ENCODE measurements around the gene STK32C. TPM values are rescaled to one million over a fixed set of nuclear protein-coding genes. Genes with fewer than 3 reads are reported as not detected.

STK32C gene
- total RNA-seq, 1 experiment from 2014 or later: 36.6 TPM

Other genes starting within 250 kb of the STK32C start
- gene JAKMIP3, start 242.0 kb downstream of the STK32C start, total RNA-seq (2014; rRNA removed; shearing (Covaris generic); ENCODE audit: low replicate concordance): 0.07 and 0.99 TPM in 2 replicates
- 16.5 and 22.3 TPM in 2 replicates for gene DPYSL4, start 121.0 kb downstream of the STK32C start, total RNA-seq (2014; rRNA removed; shearing (Covaris generic); ENCODE audit: low replicate concordance)
- 8.3 and 13.7 TPM in 2 replicates for gene LRRC27, start 24.2 kb upstream of the STK32C start, total RNA-seq (2014; rRNA removed; shearing (Covaris generic); ENCODE audit: low replicate concordance)
- gene PWWP2B, start 89.2 kb upstream of the STK32C start, total RNA-seq (2014; rRNA removed; shearing (Covaris generic); ENCODE audit: low replicate concordance): 20.1 and 25.2 TPM in 2 replicates
- 7.6 and 17.6 TPM in 2 replicates for gene INPP5A, start 229.8 kb upstream of the STK32C start, total RNA-seq (2014; rRNA removed; shearing (Covaris generic); ENCODE audit: low replicate concordance)